ENCODE results near the gene BCLAF3.

GRCh38 chrX:20015422-20015821 lies 24.6 kb upstream of the BCLAF3 start:
- no peak for TF ChIP-seq CTCF (IDR thresholded peaks at IDR 0.05 in 8 of 11, conservative IDR thresholded peaks at IDR 0.05 in 3 of 11)
- TF ChIP-seq POLR2AphosphoS5 (IDR thresholded peaks at IDR 0.05): no peak

All from spleen (tissue), 7 donors.